22Rv1 (cell line): ENCODE results near the gene PRKCB.

Source experiments
- H3K27ac ChIP-seq: fragments of 450-650 bp; 2 replicates; pipeline ENCODE4 v1.5.1; 2017
- CTCF ChIP-seq: fragments of 450-650 bp; IDR thresholded peaks from 2 replicates; pipeline ENCODE4 v1.5.1; 2017; ENCODE audit warnings: mild to moderate bottlenecking
- ZFX ChIP-seq: fragments of 450-650 bp; IDR thresholded peaks from 2 replicates; pipeline ENCODE4 v1.6.1; 2017; ENCODE audit warnings: antibody characterized with exemption, borderline replicate concordance

The PRKCB gene

GRCh38 chr16:23827057-23827456 lies 8.7 kb upstream of the PRKCB start:
- H3K27ac ChIP-seq = no peak overlapping the region
- no peak for TF ChIP-seq CTCF
- no peak for TF ChIP-seq ZFX

DNA sequence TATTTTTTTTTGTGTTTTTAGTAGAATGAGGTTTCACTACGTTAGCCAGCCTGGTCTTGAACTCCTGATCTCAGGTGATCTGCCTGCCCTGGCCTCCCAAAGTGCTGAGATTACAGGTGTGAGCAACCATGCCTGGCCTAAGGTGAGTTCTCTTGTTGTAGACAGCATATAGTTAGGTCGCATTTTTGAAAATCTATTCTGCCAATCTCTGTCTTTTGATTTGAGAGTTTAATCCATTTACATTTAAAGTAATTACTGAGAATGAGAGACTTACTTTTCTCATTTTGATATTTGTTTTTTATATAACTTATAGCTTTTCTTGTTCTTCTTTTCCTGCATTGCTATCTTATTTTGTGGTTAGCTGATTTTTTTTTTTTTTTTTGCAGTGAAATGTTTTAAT lies 6.3 kb upstream of the PRKCB start:
- no peak for TF ChIP-seq CTCF
- no peak for TF ChIP-seq ZFX
- H3K27ac ChIP-seq = no peak overlapping the region

GRCh38 chr16:23830276-23830675 lies 5.5 kb upstream of the PRKCB start:
- no peak overlapping the region for H3K27ac ChIP-seq
- TF ChIP-seq ZFX (no peak), CTCF (no peak)

DNA sequence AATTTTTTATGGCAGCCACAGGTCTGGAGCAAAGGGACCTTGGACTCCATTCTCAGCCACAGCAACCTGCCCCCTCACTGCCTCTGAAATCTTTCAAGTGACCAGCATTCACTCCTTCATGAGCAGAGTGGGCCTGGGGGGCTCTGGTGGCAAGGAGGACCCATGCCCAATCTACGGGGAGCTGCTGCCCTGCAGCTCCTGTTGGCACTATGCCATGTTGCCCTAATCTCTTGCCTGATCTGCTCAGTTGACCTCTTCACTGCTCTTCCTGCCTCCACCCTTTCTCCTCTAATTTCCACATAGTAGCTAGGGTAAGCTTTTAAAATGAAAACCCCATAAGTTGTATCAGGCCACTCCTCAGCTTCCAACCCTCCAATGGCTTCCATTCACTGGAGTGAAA lies 2.9 kb upstream of the PRKCB start:
- no peak overlapping the region for H3K27ac ChIP-seq
- TF ChIP-seq ZFX = no peak

- H3K27ac ChIP-seq = no peak overlapping the region
- TF ChIP-seq CTCF (no peak), ZFX (no peak)
Measured at GRCh38 chr16:23833504-23833903, 2.3 kb upstream of the PRKCB start.

DNA sequence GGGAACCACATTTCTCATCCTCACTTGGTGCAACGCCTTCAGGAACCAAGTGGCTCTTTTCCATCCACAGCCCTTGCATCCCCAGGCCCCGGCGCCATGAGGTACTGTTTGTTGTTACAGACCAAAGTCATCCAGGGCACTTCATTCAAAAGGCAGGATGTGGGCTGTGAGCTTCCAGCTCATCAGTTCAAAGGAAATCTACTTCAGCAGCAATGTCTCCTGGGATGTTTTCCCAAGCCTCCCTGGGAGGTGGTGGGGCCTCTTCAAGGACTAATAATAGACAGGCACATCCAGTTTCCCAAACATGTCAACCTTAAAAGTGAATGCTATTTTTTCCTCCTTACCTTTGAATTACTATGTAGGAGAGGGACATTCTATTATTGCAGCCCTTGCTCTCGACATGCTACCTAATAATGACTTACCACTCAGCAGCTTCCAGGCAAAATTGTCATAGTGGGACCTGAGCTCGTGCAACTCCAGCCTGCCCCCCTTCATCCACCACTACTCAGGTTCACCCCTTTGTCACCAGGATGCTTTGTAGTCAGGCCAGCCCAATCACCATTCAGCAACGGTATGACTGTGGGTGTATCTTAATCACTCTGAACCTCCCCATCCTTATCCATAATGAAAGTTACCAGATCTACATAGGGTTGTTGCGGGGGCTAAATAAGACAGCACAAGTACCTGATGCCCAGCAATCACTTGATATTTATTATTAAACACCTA lies 1.7 kb upstream of the PRKCB start:
- TF ChIP-seq ZFX (no peak), CTCF (no peak)
- H3K27ac ChIP-seq = no peak overlapping the region

DNA sequence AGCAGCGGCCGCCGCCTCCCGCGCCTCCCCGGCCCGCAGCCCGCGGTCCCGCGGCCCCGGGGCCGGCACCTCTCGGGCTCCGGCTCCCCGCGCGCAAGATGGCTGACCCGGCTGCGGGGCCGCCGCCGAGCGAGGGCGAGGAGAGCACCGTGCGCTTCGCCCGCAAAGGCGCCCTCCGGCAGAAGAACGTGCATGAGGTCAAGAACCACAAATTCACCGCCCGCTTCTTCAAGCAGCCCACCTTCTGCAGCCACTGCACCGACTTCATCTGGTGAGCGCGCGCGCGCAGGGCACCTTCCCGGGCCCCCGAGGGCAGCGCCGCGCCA lies 258 bp downstream of the PRKCB start:
- H3K27ac ChIP-seq = no peak overlapping the region
- TF ChIP-seq CTCF (no peak), ZFX (no peak)
